Activated CD4-positive, alpha-beta T cell treated with anti-CD3 and anti-CD28 coated beads for 48 hours (primary cell): ENCODE measurements around the gene TNFRSF1A.

Experiments
- DNase-seq: peaks from one replicate; pipeline ENCODE4 v3.0.0-alpha.2; 2020

TNFRSF1A gene

DNA sequence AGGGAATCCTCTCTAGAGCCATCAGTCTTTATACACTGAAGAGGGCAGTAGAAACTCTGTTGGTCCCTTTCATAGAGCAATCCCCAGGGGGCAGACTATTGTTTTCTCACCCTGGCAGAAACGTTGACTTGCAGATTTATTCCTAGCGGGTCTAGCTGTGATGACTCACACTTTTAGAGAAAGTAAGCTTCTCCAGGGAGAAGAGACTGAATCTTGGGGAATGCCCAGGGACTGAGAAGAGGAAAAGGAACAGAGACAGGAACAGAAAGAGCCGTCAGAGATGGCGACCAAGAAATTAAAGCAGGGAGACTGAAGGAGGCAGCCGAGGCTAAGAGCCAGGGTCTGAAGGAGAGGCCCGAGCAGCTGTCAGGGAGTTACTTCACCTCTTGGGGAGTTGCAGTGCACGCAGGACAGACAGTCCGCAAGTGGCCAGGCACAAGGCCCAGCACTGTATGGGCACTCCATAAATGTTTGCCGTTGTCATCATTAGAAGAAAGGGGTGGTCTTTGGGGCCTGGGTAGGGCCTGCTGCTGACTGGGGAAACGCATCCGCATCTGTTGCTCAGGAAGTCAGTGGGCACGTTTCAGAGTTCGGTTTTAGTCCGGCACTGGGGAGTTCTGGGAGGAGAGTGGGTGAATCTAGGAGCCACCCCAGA lies 18.4 kb downstream of the TNFRSF1A start:
- DNase-seq, result no peak

DNA sequence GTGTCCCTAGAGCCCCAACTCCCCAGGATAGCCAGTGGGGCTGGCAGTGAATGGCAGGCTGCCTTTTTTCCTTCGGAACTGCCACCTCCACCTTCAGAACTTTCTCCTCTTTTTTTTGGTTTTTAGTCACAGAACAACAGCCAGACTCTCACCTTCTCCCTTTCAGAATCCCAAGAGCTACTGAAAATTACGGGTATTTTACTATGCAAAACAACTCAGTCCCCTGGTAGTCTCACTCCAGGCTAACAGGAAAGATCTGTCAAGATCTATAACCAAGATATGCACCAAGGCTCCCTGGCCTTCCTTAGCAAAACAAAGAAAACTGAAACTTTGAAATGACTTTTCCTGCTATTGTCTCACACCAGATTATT lies 18.9 kb downstream of the TNFRSF1A start:
- no peak for DNase-seq

DNA sequence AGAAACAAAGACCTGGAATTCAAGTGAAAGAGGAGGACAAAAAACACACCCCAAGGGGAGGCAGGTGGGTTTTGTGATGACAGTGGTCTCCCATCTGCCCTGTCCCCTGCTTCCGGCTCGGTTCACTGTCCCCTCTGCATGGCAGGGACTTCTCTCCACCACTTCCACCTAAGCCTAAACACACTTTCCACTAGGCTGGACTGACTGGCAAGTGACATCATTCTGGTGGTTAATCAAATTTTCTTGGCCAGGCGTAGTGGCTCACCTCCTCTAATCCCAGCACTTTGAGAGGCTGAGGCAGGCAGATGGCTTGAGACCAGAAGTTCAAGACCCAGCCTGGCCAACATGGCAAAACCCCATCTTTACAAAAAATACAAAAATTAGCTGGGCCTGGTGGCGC lies 19.5 kb downstream of the TNFRSF1A start:
- DNase-seq, result no peak

DNA sequence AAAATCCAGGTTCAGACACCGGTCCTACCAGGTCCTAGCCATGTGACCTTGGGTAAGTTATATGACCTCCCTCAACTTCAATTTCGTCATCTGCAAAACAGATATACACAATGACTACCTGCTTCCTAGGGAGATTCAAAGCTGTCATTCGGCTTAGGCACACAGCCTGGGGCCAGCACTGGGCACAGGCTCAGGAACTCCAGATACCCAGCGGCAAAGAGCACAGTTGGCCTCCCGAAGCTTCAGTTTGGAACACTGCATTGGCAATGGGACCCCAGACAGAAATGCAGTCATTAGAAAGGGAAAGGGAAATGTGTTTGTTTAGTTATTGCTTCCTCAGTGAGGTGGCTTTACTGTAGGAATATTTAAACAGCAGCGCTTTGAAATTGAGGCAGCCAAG lies 20.0 kb downstream of the TNFRSF1A start:
- no peak for DNase-seq

DNA sequence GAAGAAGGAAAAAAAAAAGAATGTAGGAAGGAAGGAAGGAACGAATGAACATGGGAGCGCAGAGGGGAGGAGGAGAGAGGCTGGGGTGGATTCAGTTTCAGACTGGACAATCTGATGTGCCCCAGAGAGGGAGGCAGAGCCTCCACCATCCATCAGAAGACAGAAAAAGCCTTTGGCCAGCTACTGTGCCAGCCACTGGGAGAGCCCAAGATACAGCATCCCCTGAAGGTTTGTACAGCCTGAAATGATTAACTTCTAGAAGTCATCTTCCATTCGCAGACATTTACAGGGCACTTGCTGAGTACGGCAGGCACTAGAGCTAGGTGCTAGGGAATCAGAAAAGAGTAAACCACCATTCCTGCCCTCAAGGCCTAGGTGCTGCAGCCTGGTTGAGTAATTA lies 22.4 kb downstream of the TNFRSF1A start:
- no peak for DNase-seq

DNA sequence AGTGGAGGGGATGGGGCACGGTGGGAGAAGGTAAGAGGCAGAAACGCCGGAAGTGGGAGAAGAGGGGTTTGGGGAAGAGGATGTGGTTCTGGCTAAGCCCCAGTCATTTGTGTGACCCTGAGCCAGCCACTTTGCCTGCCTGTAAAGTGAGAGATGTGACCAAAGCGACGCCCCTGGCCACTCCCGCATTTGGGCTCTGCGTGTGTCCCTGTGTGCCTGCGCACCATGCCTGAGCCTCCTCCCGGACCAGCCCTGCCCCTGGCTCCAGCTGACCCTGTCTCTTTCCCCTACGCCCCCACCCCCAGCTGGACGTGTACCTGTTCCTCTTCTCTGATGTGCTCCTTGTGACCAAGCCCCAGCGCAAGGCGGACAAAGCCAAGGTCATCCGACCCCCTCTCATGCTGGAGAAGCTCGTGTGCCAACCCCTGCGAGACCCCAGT lies 23.4 kb downstream of the TNFRSF1A start:
- no peak for DNase-seq

- DNase-seq, result no peak
Observed at GRCh38 chr12:6317693-6318439, 24.0 kb downstream of the TNFRSF1A start.

DNA sequence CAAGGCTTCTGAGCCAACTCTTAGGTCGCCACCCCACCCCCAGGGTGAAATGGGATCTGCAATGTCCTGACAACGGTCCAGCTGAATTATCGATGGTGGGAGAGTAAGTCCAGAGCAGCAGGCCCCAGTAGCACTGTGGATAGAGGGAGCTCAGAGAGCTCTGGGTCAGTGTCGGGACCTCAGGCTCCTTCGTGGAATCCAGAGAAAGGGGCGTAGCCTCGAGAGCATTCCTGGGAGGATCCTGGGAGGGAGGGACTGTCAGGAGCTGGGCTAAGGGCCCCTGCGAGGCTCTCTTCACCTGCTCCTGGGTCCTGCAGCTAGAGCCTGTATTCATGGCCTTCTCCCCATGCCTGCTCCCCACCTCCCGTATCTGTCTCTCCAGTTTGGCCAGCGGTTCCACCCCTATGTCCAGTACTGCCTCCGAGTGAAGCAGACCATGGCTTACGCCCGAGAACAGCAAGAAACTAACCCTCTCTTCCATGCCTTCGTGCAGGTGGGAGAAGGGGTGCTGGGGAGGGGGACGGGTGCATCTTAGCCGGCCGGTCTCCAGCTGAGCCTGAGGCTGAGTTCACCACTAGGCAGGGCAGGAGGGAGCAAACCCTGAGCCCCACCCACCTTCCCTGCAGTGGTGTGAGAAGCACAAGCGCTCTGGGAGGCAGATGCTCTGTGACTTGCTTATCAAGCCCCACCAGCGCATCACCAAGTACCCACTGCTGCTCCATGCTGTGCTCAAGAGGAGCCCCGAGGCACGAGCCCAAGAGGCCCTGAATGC lies 24.8 kb downstream of the TNFRSF1A start:
- DNase-seq, result no peak

DNA sequence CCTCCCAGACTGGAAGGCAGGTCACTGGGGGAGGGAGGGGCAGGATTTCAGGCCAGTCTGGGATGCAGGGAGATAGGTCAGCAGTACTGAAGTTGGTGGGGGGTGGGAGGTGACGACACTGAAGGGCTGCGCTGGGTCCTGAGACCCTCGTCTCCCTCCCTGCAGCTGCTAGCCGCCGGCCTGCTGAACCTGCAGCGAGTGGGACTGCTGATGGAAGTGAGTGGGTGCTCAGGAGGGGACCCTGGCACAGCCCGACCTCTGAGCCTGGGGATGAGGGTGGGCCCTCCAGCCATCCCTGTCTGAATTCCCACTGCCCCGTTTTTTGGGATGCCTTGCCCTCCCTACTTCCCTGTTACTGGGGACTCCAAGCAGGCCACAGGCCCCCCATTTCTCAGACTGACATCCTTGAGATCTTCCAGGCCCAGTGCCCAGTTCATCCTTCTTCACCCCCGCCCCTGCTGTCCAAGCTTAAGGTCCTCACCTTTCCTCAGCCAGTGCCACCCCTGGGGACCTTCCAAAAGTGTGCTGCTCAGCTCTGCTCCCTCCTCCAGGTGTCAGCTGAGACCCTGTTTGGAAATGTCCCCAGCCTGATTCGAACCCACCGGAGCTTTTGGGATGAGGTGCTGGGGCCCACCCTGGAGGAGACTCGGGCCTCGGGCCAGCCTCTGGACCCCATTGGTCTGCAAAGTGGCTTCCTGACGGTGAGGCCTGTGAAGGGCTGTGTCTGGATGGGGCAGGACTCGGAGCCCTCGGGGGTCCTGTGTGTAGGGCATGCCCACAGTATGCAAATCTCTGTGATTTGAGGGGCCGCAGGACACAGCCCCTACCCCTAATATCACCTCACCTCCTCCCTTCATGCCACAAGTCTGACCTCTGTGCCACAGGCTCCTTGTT lies 25.9 kb downstream of the TNFRSF1A start:
- no peak for DNase-seq

GRCh38 chr12:6315184-6315583 lies 26.7 kb downstream of the TNFRSF1A start:
- DNase-seq, result no peak

DNA sequence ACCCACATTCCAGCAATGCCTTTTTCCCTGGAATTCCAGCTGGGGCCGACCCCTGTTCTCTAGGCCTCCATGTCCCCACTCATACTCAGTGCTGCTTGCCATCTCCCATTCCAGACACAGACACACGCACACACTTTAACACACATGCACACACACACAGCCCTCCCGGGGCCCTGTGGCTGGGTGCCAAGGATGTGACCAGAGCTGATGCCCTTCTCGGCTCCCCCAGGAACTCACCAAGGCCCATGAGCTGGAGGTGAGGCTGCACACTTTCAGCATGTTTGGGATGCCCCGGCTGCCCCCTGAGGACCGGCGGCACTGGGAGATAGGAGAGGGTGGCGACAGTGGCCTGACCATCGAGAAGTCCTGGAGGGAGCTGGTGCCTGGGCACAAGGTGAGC lies 27.1 kb downstream of the TNFRSF1A start:
- no peak for DNase-seq

- no peak for DNase-seq
Observed at GRCh38 chr12:6313326-6313940, 28.4 kb downstream of the TNFRSF1A start.

DNA sequence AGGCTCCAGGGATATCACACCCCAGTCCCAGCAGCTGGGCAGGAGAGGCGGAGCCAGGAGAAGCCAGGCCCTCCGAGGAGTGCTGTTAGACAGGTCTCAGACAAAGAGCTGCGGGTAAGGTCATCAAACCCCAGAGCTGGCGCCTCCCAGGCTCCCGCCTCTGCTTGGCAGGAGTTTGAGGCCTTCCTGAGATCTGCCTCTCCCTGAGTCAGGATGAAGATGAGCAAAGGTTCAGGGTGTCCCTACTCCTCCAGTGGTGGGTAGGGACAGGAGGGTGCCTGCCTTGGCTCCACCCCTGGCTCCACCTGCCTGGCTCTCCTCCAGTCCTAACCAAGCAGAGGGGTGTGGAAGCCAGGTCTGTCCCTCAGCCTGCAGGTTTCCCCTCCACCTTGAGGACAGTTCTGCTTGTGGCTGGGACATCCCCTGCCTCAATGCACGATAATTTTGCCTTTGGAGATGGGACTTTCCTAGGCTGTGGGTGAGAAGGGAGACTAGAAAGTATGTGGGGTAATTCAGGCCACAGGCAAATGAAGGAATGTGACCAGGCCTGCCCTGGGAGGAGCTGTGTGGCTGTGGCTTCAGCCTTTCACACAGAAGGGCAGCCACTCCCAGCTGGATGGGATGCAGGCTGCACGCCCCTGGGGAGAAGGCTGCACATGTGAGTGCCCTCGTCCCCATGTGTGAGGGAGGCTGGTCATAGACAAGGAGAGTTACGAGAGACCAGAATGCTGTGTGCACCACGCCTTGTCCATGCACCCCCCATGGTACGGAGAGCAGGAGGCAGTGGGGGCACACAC lies 29.1 kb downstream of the TNFRSF1A start:
- DNase-seq, result no peak

- DNase-seq, result no peak
Observed at GRCh38 chr12:6311822-6312528, 29.9 kb downstream of the TNFRSF1A start.

GRCh38 chr12:6310771-6311610 lies 30.9 kb downstream of the TNFRSF1A start:
- DNase-seq, result no peak

DNA sequence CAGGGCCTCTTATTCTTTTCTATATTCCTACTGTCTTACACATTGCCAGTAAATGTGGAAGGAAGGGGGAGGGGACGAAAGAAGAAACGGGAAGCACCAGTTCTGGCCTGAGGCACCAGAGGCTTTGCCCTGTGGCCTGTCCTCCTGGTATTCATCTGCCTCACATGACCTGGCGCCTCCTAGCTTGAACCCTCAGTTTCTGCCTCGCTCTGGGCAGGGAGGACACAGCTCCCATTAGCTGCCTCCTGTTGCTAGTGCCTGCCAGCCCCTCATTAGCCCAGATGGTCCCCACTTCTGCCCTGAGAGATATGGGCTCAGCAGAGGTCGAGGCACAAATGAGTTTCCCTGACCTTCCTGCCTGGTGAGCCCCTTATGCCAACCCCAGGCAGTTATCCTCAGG lies 34.3 kb downstream of the TNFRSF1A start:
- no peak for DNase-seq

GRCh38 chr12:6306599-6307220 lies 35.2 kb downstream of the TNFRSF1A start:
- DNase-seq, result no peak

- no peak for DNase-seq
Observed at GRCh38 chr12:6306151-6306550, 35.7 kb downstream of the TNFRSF1A start.

DNA sequence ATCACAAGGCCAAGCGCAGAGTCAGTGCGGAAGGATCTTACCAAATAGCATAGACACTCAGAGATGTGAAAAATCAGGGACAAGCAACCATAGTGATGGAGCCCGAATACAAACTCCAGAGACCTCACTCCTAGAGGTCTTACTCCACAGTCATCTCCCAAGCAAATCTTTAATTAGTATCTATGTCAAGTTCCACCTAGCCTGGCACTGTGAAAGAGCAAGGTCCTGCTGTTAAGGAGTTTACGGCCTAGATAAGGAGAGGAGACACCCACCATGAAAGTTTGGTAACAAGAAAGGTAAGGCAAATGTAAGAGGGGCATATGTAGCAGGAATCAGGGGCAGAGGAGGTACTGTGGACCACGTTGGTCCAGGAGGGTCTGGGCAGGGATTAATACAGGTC lies 38.8 kb downstream of the TNFRSF1A start:
- DNase-seq, result no peak
